Measurements from ENCODE around the gene DIS3L2.

Gene DIS3L2

DNA sequence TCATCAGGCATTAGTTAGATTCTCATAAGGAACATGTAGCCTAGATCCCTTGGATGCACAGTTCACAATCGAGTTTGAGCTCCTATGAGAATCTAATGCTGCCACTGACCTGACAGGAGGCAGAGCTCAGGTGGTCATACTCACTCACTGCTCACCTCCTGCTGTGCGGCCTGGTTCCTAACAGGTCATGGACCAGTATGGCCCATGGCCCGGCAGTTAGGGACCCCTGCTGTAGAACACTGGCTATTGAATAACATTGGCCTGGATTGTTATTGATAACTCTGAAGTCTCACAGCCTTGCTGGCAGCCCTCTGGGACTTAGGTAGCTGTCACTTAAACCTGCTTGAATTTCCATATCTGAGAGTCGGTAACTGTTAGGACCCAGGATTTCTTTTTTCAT lies 302.6 kb downstream of the DIS3L2 start:
- no peak for DNase-seq (ENCODE audit: low read depth)

DNA sequence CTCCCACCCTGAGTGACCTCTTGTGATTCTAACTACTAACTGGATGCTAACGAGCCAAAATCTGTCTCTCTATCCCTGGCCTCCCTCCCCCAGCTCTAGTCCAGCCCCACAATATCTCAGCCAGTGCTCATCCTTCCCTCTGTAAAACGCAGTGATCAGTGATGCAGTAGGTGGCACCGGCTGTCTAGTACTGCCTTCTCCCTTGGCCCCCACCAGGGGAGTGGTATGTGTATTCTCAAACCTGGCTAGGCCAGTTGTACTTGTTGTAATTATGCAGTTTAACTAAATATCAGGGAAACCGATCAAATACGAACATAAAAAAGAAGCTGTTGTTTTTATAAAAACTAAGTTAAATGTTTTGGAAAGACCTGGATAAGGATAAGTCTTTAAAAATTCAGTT lies 303.8 kb downstream of the DIS3L2 start:
- DNase-seq (ENCODE audit: low read depth): no peak

DNA sequence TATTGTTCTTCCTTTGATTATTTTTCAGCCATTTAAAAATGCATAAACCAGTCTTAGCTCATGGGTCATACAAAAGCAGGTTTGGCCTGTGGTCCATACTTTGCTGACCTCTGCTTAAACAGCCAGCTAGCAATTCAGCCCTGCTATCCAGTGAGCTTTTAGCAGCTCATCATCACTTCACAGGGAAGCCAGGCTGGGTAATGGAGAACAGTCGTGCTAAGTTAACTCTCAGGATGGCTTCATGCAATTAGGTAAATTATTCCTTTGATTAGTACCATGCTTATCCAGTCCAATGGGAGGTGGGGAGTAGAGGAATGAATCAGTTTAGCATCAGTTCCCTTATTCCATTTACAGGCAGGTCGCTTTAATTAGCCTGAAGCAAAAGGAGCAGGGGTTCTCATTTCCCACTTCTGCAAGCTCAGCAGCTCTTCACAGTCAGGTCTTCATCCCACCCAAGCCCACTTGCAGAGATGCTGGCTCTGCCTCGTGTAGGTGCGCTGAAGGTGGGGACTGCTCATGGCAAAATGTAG lies 307.2 kb downstream of the DIS3L2 start:
- no peak for DNase-seq (ENCODE audit: low read depth)

DNA sequence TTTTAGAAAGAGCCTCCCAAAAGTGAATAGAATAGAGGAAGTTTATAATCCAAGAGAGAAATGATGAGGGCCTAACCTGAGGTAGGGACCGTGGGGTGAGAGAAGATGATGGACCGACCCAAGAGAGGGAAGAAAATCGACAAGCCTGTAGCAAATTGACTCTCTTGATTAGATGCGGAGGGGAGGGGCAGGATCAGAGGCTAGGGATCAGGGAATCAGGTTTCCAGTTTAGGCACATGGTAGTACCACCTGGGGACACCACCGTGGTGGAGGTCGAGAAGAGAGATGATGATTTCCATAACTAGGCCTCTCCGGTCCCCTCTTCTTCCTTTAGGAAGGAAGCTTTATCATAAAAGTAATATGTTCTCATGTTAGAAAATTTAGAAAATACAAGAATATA lies 308.4 kb downstream of the DIS3L2 start:
- no peak for DNase-seq (ENCODE audit: low read depth)

DNA sequence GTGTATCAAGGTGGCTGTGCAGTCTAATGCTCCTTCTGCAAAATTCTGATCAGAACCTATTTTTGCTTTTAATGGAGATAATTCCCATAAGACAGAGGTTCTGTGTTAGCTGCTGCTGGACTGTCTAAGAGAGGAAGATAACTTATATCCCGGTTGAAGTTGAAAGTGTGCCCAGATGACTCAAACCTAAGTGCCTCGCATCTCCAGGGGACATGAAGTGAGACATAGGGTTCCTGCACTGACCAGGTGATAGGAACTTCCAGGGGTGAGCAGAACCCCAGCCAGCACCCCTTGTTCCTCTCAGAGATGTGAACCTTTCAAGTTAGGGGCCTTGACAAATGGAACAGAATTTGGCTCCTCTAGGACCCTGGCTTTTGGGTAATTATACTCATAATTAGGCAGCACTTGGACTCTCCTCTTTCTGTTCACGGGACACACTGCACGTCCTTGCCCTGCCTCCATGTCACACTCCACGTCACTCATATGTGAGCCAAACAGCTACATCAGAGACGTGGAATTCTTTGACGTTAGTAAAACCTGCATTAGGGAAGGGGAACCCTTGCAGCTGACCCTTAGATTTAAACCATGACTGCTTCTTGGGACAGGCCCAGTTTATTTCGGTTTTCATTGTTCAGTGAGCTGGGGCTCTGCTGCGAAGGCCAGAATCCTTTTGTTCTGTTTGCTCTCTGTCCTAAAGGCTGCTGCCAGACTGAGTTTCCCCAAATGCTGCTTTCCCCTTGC lies 312.6 kb downstream of the DIS3L2 start:
- DNase-seq (ENCODE audit: low read depth): no peak

DNA sequence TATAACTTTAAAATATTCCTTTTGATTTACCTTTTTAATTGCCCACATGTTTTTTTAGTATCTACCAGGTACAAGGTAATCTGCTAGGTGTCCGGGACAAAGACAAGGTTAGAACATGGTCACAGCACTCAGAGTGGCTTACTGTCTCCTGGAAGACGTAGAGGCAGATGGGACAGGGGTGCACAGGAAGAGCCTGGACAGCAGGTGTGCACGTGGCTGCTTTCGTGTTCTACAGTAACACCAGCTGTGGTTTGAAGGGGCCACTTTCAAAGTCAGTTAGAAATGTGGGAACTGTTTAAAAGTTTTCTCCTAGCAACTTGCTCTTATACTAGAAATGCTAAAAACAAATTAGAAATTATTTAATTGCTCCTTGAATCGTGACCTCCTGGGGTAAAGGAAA lies 314.2 kb downstream of the DIS3L2 start:
- DNase-seq (ENCODE audit: low read depth): no peak

DNA sequence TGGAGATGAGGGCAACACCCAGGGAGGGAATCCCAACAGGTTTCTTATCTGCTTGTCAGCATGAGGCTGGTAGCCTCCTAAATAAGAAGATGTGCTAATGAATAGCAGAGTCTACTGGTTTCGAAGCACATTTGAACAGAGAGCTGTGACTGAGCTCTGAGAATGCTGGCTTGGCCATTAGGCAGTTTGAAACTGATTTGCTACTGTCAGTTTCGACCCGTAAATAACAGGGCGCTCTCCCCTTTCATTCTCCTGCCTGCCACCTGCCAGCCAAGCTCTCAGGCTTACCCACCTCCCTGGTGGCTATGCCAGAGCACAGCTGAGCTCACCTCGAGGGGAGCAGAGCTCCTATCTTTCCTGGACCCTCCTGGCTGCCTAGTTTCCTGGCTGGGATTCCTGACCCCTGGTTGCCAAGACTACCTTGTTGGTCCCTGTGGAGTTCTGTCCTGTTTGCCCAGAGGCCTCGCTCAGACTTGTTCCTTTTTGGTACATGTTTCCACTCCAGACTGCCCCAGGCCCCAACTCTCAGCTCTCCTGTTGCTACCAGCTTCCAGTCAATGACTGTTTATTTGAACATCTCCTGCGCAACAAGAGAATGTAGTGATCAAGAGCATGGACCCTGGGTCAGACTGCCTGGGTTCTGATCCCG lies 314.7 kb downstream of the DIS3L2 start:
- no peak for DNase-seq (ENCODE audit: low read depth)

DNA sequence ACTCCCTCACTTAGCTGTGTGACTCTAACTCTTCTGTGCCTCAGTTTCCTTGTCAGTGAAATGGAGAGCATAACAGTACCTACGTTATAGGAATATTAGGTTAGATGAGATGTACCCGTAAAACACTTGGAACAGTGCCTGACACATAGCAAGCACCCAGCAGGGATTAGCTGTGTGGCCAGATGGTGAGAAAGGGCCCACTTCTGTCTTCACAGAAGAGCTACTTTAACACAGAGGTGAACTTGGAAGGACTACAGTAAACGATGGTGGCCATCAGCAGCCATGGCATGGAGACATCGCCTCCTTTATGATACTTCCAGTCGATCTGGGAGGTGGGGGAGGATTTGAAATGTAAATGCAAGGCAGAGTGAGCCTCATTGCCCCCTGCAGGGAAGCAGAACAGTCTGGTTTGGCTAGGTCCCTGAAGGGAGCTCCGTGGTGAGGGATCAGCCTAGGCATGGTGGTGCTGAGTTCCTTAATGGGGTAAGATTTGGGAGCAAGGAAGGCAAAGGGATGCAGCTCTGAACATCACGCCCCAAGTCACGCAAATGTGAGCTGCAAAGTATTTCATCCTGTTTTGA lies 315.3 kb downstream of the DIS3L2 start:
- no peak for DNase-seq (ENCODE audit: low read depth)

DNA sequence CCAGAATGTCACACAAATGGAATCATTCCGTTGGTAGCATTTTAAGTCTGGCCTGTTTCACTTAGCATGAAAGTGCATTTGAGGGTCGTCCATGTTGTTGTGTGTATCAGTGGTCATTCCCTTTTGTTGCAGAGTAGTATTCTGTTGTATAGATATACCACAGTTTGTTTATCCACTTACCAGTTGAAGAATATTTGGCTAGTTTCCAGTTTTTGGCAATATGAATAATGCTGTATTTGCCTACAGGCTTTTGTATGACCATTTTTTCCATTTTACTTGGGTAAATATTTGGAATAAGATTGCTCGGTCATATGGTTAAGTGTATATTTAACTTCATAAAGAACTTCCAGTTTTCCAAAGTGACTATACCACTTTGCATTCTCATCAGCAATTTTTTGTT lies 317.0 kb downstream of the DIS3L2 start:
- DNase-seq (ENCODE audit: low read depth): no peak

DNA sequence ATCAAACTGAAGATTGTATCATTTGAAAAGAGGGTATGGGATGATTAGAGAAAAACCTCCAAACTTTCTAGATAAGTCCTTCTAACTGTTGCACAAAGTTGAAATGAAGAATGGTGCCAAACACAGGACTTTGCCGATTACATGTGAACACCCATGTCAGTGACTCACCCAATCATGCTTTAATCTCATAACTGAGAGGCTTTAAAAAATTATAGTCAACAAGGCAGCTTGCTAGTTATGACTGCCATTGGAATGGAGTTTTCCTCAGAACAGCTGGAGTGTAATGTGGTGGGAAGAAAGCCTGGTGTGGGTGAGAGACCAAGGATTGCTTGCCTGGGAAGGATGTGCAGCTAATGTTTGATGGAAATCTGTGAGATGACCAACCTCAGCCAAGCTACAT lies 318.8 kb downstream of the DIS3L2 start:
- DNase-seq (ENCODE audit: low read depth): no peak

DNA sequence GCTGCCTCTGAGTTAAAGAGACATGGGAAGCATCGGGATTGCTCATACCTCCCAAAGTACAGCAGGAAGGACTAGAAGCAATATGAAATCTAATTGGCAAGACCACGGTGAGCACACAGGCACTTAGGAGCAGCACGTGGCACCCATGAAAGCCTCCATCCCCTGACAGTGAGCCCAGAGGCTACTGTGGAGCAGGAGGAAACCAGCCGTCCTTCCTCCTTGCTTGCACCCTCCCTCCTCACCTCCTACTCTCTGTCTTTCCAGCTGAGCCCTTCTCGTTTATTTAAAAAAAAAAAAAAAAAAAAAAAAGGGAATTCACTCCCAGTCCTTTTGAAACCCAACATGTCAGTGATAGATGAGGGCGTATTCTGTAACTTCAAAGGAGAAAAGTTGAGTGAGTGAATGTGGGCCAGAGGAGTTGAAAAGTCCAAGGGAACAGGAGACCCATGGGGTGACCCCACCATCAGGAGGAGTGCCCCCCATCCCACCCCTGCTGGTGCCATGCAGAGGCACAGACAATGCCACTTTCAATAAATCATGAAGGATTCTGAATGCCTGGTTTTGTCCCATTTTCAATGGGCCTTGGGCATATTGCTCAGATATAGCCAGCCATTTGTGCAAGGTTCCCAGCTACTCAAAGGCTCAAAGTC lies 320.5 kb downstream of the DIS3L2 start:
- no peak for DNase-seq (ENCODE audit: low read depth)

DNA sequence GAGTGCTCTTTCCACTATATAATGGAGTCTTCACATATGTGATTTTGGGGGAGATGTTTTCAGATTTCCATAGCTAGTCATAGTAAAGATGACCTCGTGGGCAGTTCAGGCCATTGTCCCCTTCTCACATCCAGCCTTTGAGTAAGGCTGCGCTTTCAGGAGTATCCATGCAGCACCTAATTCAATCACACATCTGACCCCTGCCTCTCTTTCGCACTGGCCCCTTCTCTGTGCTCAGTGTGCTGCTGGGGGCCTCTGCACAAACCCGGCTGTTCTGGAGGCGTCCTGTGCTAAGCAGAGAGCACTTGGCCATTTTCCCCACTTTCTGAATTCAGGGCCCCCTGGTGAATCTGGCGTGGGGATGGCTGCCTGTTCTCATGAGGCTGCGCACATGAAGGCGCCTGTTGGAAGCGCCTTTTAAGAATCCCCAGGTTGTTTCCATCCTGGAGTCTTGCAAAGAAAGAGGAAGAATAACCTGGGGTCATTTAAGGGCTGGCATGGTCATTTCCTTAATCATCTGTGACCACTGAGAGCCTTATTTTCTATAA lies 321.1 kb downstream of the DIS3L2 start:
- no peak for DNase-seq (ENCODE audit: low read depth)

DNA sequence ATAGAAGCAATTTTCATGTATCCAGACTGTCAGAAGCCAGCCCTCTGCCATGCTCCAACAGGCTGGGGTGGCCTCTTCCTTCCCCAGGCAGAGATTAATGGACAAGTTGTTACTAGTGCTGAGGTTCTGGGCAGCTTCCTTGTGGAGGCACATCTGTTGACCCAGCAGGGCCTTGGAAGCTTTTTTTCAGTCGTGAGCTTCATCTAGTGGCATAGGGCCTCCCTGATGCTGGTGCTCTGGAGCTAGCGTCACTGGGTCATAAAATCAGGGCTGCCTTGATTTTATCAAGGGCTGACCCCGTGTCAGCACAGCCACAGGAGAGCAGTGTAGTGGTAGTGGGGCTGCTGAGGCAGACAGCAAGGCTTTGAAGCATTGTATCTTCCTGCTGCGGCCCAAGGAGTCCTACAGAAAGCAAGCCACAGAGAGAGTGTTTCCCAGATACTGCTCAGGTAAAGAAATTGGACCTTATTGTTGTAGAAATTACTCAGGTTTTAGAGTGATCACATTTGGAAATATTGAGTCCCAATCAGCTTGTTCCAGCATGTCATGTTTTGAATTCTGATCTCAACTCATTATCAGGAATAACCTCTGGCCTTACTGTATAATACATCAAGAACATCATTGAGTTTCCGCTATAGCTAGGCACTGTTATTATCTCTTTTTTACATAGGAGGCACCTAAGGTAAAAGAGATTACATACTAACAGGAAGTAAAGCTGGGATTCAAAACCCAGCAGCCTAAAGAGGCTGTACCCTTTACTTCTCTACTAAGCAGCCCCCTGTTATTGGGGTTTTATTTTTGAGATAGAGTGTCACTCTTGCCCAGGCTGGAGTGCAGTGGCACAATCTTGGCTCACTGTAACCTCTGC lies 324.7 kb downstream of the DIS3L2 start:
- DNase-seq (ENCODE audit: low read depth): no peak

DNA sequence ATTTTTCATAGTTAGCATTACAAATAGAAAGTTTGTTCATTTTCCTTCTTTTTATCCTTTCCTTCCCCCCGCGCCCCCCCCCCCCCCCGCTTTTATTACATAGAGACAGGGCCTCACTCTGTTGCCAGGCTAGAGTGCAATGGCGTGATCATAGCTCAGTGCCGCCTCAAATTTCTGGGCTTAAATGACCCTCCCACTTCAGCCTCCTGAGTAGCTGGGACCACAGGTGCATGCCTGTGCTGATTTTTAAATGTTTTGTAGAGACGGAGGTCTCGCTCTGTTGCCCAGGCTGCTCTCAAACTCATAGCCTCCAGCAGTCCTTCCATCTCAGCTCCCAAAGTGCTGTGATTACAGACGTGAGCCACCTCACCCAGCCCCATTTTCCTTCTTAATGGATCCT lies 325.8 kb downstream of the DIS3L2 start:
- no peak for DNase-seq (ENCODE audit: low read depth)

DNA sequence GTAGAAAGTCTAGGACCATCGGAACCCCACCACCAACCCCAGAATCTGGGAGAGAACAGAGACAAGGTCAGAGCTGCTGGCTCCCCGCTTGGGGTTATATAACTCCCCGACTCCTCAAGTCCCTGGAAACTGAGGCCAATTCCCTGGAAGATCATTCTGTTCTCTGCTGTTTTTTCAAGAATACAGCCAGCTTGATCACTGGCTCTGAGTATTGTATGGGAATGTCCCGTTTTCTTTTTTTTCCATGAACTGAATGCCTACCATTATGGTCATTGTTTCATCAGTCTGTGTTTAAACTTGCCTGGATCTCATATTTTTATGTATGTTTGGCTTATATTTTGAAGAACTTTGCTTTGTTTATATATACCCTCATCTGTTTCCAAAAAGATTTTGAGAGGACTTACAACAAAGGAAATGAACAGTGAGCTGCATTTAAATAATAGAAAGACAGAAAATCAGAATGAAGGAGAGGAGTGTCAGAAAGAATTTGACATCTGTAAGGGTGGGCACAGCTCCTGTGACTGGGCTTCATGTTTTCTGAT lies 327.0 kb downstream of the DIS3L2 start:
- no peak for DNase-seq (ENCODE audit: low read depth)

DNA sequence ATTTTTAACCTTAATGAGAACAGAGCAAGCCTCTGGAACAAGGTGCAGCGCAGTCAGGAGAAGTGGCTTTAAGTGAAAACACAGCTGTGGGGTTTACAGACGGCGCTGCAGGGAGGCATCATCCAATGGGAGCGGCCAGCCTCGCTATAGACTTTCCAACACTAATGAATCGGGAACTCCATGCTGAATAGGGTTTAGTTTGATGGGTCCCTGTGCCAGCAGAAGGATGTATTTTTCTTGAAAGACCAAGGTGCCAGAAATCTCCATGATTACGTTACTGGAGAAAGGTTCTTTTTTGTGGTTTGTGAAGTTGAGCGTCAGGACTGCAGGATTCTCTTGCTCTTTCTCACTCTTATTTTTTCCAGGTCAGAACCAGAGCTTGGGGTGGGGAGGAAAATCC lies 329.2 kb downstream of the DIS3L2 start:
- DNase-seq (ENCODE audit: low read depth): no peak

DNA sequence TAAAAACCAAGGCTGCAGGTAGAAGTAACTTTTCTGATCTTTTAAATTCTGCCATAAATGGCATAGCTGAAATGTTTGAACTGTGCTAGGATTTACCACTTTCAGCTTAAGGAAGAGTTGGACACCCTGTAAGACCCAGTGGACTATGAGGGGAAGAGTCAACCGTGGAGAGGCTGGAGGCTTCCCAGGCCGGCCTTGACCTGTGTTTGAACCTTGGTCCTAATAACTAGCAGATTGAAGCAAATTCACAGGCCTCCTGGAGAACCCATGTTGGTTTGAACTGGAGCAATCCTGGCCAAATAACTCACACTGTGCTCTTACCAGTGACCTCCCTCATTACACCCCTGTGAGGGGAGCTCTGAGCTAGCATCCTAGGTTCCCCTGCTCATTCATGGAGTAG lies 329.8 kb downstream of the DIS3L2 start:
- no peak for DNase-seq (ENCODE audit: low read depth)

DNA sequence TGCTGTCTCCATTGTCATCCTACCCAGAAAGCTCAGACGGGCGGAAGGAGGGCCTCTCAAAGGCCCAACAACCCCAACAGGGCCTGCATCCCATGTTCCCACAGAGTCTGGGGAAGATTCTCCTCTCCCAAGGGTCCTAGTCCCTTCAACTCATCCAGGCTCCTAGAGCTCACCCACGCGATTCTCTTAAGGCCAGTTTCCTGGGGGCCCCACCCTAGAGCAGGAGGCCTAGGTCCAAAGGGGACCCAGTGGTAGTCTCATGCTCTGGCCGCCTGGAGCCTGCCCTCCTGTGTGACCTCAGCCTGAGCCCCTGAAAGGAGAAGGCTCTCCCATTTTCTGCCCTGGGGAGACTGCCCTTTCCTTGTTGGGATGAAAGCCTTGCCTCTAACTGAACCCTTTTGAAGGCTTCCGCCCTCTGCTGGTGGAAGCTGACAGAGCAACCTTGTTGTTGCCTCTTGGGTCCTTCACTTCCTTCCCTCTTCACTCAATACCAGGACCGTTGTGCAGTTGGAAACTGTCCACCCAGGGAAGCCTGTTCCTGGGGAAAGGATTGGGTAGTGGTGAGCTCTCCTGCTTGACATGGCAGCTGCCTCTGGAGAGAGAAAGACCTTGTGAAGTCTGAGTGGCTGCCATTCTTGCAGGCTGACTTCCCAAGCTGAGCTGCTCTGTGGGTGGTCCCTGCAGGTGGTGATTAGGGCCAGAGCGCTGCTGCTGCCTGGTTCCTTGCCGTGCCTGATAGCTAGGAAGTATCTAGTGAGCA lies 331.1 kb downstream of the DIS3L2 start:
- DNase-seq (ENCODE audit: low read depth): no peak

DNA sequence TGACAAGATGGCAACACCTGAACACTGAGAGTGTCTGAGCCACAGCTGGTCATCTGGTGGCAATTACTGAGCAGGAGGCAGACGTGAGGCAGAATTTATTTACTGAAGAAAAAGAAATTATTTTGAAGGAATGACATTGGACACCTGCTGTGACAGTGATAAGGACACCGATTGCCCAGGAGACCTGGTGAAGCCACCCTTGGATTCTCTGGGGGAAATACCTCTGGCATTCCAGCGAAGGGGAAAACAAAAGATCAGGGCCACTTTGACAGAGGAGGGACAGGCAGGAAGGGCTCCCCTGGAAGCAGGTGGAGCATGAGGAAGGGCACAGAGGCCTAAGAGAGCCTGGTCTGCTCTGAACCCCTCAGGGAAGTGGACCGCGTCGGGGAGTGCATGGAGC lies 331.7 kb downstream of the DIS3L2 start:
- no peak for DNase-seq (ENCODE audit: low read depth)

DNA sequence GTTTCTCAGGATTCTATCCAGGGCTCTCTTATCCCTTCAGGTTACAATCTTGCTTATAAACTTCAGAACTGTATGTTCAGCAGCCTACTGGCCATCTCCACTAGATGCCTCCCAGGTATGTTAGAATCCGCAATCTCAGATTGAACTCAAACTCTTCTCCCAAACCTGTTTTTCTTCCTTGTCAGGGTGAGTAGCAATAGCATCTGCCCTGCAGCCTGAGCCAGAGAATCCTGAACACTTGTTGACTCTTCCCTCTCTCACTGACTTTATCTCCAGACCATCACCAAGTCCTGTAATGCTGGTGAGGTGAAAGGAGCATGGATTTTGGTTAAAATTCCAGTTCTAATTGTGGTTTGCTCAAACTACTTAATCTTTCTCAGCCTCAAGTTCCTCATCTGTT lies 334.5 kb downstream of the DIS3L2 start:
- no peak for DNase-seq (ENCODE audit: low read depth)
